LNCaP clone FGC (cell line): Measurements from ENCODE around the gene MATN1.

Experiments
- DNase-seq: peaks from one replicate; pipeline ENCODE4 v3.0.0-alpha.2; 2011; ENCODE audit warnings: low read depth
- H3K4me3 ChIP-seq: 2 replicates; pipeline ENCODE4 v1.5.1; 2011; ENCODE audit warnings: mild to moderate bottlenecking, low read depth, low read length, control low read depth
- CTCF ChIP-seq: IDR thresholded peaks from 2 replicates; pipeline ENCODE4 v1.5.1; 2012; ENCODE audit warnings: mild to moderate bottlenecking; ENCODE audit not compliant: control insufficient read depth, insufficient read depth; ENCODE audit errors: extremely low read depth

The MATN1 gene

DNA sequence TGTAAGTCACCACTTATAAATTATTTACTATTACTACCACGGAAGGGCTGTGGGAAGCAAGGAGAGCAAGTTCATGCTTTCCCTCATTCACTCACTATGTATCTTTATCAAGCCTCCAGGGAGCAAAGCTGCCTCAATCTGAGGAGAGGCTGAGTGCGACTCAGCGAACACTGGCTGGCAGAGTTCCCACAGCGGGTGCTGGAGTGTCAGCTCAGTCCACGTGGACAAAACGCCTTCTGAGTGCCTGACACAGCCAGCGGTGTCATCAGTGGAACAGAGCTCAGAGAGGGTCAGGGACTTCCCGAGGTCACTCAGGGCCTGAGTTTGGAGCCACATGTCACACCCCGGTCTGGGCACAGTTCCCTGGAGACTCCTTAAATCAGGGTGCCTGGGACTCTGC lies 16.9 kb downstream of the MATN1 start:
- no peak overlapping the region for H3K4me3 ChIP-seq
- no peak for DNase-seq
- TF ChIP-seq CTCF: no peak

GRCh38 chr1:30705698-30706097 lies 17.7 kb downstream of the MATN1 start:
- TF ChIP-seq CTCF: no peak
- H3K4me3 ChIP-seq: no peak overlapping the region
- no peak for DNase-seq

GRCh38 chr1:30704765-30705509 lies 18.4 kb downstream of the MATN1 start:
- no peak for TF ChIP-seq CTCF
- no peak overlapping the region for H3K4me3 ChIP-seq
- DNase-seq: no peak

DNA sequence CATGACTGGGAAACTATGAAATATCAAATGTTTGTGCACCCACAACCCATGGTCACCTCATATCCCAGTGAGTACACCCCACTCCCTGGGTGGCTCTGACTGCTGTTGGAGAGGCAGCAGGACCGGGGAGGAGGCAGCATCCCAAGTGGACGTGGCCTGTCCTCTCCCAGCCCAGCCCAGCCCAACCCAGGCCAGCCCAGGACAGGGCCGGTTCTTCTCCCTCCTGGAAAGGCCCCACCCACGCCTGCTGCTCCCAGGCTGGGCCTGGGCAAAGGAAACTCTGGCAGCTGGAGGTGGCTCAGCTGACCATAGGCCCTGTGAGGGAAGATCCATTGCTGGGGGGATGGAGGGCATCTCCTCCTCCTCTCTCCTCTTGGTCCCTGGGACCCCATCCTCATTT lies 19.1 kb downstream of the MATN1 start:
- DNase-seq: no peak
- no peak overlapping the region for H3K4me3 ChIP-seq
- no peak for TF ChIP-seq CTCF

DNA sequence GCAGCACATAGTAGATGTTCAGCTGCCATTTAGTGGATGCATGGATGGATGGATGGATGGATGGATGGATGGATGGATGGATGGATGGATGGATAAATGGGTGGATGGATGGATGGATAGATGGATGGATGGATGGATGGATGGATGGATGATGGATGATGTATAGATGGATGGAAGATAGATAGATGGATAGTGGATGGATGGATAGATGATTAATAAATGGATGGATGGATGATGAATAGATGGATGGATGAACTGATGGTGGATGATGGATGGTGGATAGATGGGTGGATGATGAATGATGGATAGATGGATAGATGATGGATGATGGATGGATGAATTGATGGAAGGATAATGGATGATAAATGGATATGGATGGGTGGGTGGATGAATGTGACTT lies 20.6 kb downstream of the MATN1 start:
- no peak for TF ChIP-seq CTCF
- H3K4me3 ChIP-seq: no peak overlapping the region
- DNase-seq: no peak

DNA sequence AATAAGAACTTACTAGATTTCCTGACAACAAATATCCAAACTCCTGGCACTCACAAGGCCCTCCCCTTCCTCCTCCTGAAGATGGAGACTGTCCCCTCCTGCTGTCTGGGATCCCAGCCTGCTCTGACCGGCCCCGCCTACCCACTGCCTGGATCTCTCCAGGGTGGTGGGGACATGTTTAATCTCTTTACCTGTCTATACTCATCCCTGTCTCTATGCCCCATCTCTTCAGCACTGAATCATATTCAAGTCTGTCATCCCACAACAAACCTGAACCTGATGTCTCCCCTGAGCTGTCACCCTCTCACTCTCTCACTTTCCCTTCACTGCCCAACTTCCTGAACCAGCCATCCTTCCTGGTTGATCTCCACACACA lies 22.1 kb downstream of the MATN1 start:
- no peak for DNase-seq
- H3K4me3 ChIP-seq: no peak overlapping the region
- no peak for TF ChIP-seq CTCF
